Measurements from ENCODE around the gene DNAH9.

DNA sequence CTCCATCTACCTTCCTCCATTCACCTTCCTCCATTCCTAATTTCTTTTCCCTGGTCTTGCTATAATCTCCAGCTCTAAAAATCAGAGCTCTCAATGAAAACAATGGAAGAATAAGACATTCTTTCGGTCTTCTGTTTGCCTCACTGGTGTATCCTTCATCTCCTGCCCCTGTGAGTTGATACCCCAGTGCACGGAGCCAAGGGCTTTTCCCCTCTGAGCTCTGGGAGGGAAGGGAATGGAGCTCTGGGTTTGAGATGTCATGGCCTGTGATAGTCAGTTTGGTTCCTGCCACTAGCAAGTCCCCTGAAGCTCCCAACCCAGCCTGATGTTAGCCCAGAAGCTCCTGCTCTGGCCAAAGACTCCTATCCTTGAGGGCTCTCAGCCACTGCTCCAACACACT lies 36.6 kb upstream of the DNAH9 start:
- TF ChIP-seq CTCF (optimal IDR thresholded peaks at IDR 0.05 in 1 of 3, IDR thresholded peaks at IDR 0.05 in 1 of 3, conservative IDR thresholded peaks at IDR 0.05 in 1 of 3; ENCODE audit: extremely low read depth in 1 of 3, insufficient read depth in 2 of 3, low read length in 3 of 3), result no peak
- TF ChIP-seq EZH2 (IDR thresholded peaks at IDR 0.05; ENCODE audit: low read length), result no peak
